ENCODE data around the gene ERAS. TPM values are rescaled to one million over a fixed set of nuclear protein-coding genes. Genes with fewer than 3 reads are reported as not detected.
"Not testable (repeated sequence)": the region's sequence is repeated elsewhere in the genome, so short reads cannot be mapped to it uniquely, and the experiment has no call there.

The ERAS gene
- total RNA-seq, 2 experiments from 2014 or later: not detected

DNA sequence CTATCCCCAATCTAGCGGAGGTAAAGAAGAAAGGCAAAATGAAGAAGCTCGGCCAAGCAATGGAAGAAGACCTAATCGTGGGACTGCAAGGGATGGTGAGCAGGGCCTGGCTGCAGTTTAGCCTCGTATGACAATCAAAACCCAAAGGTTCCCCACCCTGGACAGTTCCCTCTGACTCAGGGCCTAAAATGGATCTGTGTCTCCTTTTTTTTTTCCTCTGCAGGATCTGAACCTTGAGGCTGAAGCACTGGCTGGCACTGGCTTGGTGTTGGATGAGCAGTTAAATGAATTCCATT is 23.5 kb upstream of the ERAS start:
- Mint-ChIP-seq H3K9me3 (no peaks in the 10 kb centered on the region), H3K4me3 (peak overlapping the region; percentile 97), H3K4me1 (peaks cover 29% of the 10 kb centered on the region), H3K27me3 (no peaks in the 10 kb centered on the region), H3K27ac (peak overlapping the region; percentile 99), H3K36me3 (ENCODE audit: low read depth) (peaks cover 19% of the 10 kb centered on the region)
- DNase-seq: no peak
- ChIA-PET CTCF (no interaction called here), POLR2A (interaction anchor here (1.0 kb wide), 1 partner anchor 200 kb away, joined by 4 read pairs; the partner anchor contains the start of gene GRIPAP1)

DNA sequence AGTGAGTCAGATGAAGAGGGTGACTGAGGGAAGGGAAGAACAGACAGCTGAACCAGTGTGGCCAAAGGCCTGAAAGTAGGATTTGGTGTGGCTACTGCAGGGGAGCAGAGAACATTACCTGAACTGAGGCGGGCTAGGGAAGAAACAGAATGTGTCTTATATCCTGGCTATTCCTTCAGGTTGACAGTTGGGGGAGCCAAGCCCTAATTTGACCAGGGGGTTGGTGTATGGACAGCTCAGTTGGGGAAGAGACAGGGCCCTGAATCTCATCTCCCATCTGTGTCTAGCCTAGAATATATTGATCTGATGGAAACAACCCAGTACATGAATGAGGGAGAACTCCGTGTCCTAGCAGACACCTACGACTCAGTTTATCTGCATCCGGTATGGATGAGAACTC is 20.2 kb upstream of the ERAS start:
- Mint-ChIP-seq H3K27me3 (no peaks in the 10 kb centered on the region), H3K27ac (no peak overlapping the region), H3K9me3 (no peaks in the 10 kb centered on the region), H3K36me3 (ENCODE audit: low read depth) (peaks cover 16% of the 10 kb centered on the region), H3K4me3 (no peak overlapping the region), H3K4me1 (peaks cover 22% of the 10 kb centered on the region)
- ChIA-PET POLR2A (no interaction called here), CTCF (no interaction called here)
- DNase-seq: no peak

DNA sequence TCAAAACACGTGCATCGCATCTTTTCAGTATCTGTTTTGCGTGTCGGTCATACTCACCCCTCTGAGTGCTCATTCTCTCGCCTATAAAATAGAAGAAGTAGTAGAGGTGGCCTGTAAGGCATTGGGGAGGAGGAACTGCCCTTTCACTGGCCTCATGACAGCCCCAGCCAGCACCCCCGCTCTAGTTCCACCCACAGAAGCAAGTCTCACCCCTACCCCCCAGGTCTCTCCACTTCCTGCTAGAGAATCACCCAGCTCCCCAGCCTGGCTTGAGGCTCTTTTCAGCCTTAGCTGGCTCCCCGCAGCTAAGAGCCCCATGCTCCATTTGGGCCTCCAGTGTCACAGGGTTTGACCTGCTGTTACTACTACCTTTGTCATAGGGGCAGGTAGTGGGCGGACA is 12.7 kb upstream of the ERAS start:
- Mint-ChIP-seq H3K9me3 (no peaks in the 10 kb centered on the region), H3K4me3 (no peak overlapping the region), H3K4me1 (no peaks in the 10 kb centered on the region), H3K27ac (no peak overlapping the region), H3K27me3 (no peaks in the 10 kb centered on the region), H3K36me3 (ENCODE audit: low read depth) (peaks cover 6% of the 10 kb centered on the region)
- DNase-seq: no peak
- POLR2A ChIA-PET: no interaction called here
- CTCF ChIA-PET: no interaction called here

DNA sequence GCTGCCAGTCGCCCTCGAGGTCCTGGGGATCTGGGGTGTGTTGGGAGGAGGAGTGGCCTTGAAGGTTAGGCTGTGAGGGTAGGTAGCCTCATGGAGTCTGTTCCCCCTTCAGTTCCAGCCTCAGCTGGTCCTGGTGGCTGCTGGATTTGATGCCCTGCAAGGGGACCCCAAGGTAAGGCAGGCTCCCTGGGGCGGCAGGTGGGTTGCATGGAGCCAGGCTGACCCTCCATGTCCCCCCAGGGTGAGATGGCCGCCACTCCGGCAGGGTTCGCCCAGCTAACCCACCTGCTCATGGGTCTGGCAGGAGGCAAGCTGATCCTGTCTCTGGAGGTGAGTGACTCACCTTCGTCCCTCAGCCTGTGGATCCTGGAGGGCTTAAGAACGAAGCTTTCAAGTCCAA is 11.6 kb upstream of the ERAS start:
- no peak overlapping the region for H3K27ac Mint-ChIP-seq
- H3K36me3 Mint-ChIP-seq (ENCODE audit: low read depth): peaks cover 6% of the 10 kb centered on the region
- H3K9me3 Mint-ChIP-seq: no peaks in the 10 kb centered on the region

DNA sequence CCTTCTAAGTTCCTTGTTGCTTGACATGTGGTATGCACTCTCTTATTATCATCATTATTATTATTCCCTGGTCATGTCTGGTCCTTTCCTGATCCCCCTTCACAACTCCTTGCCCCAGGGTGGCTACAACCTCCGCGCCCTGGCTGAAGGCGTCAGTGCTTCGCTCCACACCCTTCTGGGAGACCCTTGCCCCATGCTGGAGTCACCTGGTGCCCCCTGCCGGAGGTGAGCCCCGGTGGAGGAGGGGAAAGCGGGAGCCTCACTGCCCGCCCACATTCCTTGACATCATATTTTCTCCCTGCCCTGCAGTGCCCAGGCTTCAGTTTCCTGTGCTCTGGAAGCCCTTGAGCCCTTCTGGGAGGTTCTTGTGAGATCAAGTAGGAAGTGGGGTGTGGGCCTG is 11.0 kb upstream of the ERAS start:
- Mint-ChIP-seq H3K27me3 (no peaks in the 10 kb centered on the region), H3K36me3 (ENCODE audit: low read depth) (peaks cover 11% of the 10 kb centered on the region), H3K27ac (no peak overlapping the region), H3K9me3 (no peaks in the 10 kb centered on the region), H3K4me1 (no peaks in the 10 kb centered on the region), H3K4me3 (no peak overlapping the region)
- POLR2A ChIA-PET: no interaction called here
- CTCF ChIA-PET: no interaction called here
- DNase-seq: no peak

More for the DNA sequence above, 11.6 kb upstream of the ERAS start:
- DNase-seq: no peak
- ChIA-PET POLR2A (no interaction called here), CTCF (no interaction called here)
- H3K4me1 Mint-ChIP-seq: no peaks in the 10 kb centered on the region
- H3K4me3 Mint-ChIP-seq: no peak overlapping the region
- H3K27me3 Mint-ChIP-seq: no peaks in the 10 kb centered on the region

DNA sequence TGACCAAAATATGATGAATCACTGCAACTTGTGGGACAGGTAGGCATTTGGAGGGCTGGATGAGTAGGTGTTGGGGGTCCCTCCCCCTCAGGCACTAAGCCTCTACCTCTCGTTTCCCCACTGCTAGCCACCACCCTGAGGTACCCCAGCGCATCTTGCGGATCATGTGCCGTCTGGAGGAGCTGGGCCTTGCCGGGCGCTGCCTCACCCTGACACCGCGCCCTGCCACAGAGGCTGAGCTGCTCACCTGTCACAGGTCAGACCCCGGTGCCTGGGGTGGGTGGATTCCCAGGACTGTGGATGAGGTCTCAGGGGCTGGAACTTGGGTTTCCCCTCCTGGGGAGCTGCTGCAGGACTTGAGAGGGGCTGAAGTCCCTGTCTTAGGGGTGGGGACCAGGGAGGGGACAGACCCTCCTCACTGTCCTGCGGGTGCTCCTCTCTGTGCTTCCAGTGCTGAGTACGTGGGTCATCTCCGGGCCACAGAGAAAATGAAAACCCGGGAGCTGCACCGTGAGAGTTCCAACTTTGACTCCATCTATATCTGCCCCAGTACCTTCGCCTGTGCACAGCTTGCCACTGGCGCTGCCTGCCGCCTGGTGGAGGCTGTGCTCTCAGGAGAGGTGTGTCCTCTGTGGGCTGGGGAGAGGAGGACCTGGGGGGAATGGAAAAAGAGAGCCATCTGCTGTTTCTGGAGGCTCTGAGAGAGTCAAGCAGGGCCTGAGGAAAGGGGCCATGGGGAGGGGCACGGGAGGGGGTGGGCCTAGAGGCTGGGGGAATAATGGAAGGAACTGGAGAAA is 10.1 kb upstream of the ERAS start:
- POLR2A ChIA-PET: no interaction called here
- Mint-ChIP-seq H3K36me3 (ENCODE audit: low read depth) (peaks cover 11% of the 10 kb centered on the region), H3K27me3 (no peaks in the 10 kb centered on the region)

DNA sequence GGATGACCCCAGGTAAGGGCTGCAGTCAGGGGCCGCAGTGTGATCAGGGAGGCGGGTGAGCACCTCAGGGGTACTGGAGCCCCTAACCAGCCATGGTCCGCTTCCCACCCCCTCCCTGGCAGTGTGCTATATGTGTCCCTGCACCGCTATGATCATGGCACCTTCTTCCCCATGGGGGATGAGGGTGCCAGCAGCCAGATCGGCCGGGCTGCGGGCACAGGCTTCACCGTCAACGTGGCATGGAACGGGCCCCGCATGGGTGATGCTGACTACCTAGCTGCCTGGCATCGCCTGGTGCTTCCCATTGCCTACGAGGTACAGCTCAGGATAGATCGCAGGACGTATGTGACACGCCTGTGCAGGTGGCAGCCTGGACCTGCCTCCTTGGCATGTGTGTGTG is 8.2 kb upstream of the ERAS start:
- Mint-ChIP-seq H3K36me3 (ENCODE audit: low read depth) (peaks cover 11% of the 10 kb centered on the region), H3K4me1 (no peaks in the 10 kb centered on the region), H3K9me3 (no peaks in the 10 kb centered on the region), H3K27me3 (no peaks in the 10 kb centered on the region), H3K4me3 (no peak overlapping the region), H3K27ac (no peak overlapping the region)
- DNase-seq: no peak
- ChIA-PET CTCF (no interaction called here), POLR2A (no interaction called here)

More for the DNA sequence above, 10.1 kb upstream of the ERAS start:
- no peak overlapping the region for H3K27ac Mint-ChIP-seq
- H3K4me1 Mint-ChIP-seq: no peaks in the 10 kb centered on the region
- no peak for DNase-seq
- CTCF ChIA-PET: no interaction called here
- H3K9me3 Mint-ChIP-seq: no peaks in the 10 kb centered on the region
- no peak overlapping the region for H3K4me3 Mint-ChIP-seq

DNA sequence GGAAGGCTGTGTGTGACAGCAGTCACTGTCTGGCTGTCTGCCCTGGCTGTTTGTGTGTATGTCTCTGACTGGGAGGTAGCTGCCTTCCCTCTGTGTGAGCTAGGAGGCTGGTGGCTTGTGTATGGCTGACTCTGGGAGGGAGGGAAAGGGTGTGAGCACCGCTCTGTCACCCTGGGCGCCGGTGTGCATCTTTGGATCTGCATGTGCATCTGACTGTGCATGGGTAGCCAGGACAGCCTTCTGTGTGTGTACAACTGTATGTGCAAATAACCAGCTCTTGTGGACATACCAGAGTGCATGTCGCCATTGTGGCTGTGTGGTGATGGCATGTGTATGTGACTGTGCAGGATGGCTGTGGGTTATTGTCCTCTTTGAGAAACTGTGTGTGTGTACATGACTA is 7.4 kb upstream of the ERAS start:
- POLR2A ChIA-PET: no interaction called here
- no peak for DNase-seq
- no peak overlapping the region for H3K4me3 Mint-ChIP-seq
- H3K36me3 Mint-ChIP-seq (ENCODE audit: low read depth): peaks cover 13% of the 10 kb centered on the region
- no peaks in the 10 kb centered on the region for H3K27me3 Mint-ChIP-seq
- H3K27ac Mint-ChIP-seq: no peak overlapping the region
- H3K9me3 Mint-ChIP-seq: no peaks in the 10 kb centered on the region
- CTCF ChIA-PET: no interaction called here
- no peaks in the 10 kb centered on the region for H3K4me1 Mint-ChIP-seq

DNA sequence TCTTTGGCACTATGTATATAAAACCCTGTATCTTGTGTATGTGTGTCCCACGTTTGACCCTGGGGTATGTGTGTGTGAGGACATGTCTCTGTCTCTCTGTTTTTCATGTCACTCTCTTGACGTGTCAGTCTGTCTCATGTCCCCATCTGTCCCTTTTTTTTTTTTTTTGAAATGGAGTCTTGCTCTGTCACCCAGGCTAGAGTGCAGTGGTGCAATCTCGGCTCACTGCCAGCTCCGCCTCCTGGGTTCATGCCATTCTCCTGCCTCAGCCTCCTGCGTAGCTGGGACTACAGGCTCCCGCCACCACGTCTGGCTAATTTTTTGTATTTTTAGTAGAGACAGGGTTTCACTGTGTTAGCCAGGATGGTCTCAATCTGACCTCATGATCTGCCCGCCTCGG is 6.9 kb upstream of the ERAS start:
- H3K9me3 Mint-ChIP-seq, POLR2A ChIA-PET, H3K27ac Mint-ChIP-seq, H3K27me3 Mint-ChIP-seq, H3K4me3 Mint-ChIP-seq, DNase-seq, H3K4me1 Mint-ChIP-seq: not testable (repeated sequence)
- CTCF ChIA-PET: interaction anchor here (0.7 kb wide), 1 partner anchor 1572 kb away, joined by 3 read pairs; no protein-coding TSS in a partner anchor
- peaks cover 15% of the 10 kb centered on the region for H3K36me3 Mint-ChIP-seq (ENCODE audit: low read depth)

DNA sequence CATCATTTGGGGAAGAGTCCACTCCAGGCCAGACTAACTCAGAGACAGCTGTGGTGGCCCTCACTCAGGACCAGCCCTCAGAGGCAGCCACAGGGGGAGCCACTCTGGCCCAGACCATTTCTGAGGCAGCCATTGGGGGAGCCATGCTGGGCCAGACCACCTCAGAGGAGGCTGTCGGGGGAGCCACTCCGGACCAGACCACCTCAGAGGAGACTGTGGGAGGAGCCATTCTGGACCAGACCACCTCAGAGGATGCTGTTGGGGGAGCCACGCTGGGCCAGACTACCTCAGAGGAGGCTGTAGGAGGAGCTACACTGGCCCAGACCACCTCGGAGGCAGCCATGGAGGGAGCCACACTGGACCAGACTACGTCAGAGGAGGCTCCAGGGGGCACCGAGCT is 3.3 kb upstream of the ERAS start:
- Mint-ChIP-seq H3K4me1 (peaks cover 6% of the 10 kb centered on the region), H3K27me3 (peaks cover 8% of the 10 kb centered on the region), H3K4me3 (no peak overlapping the region), H3K27ac (no peak overlapping the region), H3K36me3 (ENCODE audit: low read depth) (peaks cover 30% of the 10 kb centered on the region), H3K9me3 (no peaks in the 10 kb centered on the region)
- ChIA-PET CTCF (no interaction called here), POLR2A (no interaction called here)
- no peak for DNase-seq

DNA sequence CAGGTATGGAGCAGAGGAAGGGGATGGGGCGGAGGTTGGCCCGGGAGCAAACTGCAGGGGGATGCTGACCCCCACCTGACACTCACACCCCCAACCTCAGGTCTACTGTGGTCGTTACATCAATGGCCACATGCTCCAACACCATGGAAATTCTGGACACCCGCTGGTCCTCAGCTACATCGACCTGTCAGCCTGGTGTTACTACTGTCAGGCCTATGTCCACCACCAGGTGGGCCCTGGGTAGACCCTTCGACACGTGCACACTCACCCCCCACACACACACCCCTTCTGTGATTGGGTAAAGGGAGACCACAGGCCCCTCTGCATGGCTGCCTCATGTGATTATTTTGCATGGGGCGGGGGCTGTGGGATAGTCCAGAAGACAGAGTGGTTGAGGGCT is 2.2 kb upstream of the ERAS start:
- POLR2A ChIA-PET: no interaction called here
- peaks cover 6% of the 10 kb centered on the region for H3K4me1 Mint-ChIP-seq
- H3K4me3 Mint-ChIP-seq: no peak overlapping the region
- peaks cover 30% of the 10 kb centered on the region for H3K36me3 Mint-ChIP-seq (ENCODE audit: low read depth)
- H3K27me3 Mint-ChIP-seq: peaks cover 15% of the 10 kb centered on the region
- CTCF ChIA-PET: no interaction called here
- H3K27ac Mint-ChIP-seq: no peak overlapping the region
- no peaks in the 10 kb centered on the region for H3K9me3 Mint-ChIP-seq
- DNase-seq: no peak

DNA sequence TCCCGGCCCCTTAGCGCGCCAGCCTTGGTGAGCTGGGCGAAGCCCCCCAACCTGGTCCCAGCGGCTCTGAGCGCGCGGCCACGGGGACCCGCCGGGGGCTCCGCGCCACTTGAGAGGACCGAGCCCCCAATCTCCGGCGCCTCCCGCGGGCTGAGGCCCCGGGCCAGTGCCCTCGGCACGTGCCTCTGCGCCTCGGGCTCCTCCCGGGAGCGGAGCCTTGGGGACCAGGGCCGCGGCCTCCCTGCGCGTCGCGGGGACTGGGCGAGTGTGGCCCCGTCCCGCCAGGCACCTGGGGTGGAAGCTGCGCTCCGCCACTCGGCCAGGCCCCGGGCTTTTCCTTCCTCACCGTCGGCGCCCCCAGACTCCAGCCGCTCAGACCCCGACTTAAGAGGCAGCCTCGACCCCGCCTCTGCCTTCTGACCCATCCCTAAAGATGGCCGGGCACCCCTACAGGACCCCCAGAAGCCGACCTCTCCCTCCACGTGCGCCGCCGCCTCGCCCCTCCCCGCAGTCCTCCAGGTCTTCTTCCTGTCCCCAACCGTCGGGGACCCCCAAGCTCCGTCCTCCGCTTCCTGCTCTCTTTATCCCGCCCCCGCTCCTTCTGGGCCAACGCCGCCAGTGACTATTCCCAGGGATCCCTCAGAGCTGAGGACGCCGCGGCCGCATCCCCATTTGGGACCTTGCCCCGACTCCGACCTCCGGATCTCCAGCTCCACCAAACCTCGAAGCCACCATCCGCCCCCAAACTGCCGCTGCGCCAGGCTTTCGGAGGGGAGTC is 752 bp downstream of the ERAS start:
- Mint-ChIP-seq H3K4me3 (no peak overlapping the region), H3K9me3 (no peaks in the 10 kb centered on the region), H3K4me1 (peaks cover 6% of the 10 kb centered on the region), H3K27ac (no peak overlapping the region), H3K36me3 (ENCODE audit: low read depth) (peaks cover 25% of the 10 kb centered on the region), H3K27me3 (peaks cover 27% of the 10 kb centered on the region)
- ChIA-PET POLR2A (no interaction called here), CTCF (interaction anchor here (0.7 kb wide), 1 partner anchor 9 kb away, joined by 3 read pairs; no protein-coding TSS in a partner anchor)
- no peak for DNase-seq

DNA sequence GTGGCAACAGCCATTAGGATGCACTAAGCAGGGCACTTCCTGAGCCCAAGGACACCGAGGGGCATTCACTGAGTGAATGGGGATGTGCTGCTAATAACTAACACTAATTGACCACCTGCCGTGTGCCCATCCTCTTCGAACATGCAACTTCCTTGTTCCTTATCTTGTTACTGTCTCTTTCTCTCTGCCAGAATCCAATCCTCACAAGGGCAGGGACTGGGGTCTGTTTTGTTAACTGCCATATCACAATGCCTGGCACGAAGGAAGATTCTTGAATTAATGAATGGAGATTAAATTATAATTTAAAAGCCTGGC is 1.3 kb downstream of the ERAS start:
- H3K9me3 Mint-ChIP-seq: no peaks in the 10 kb centered on the region
- no peak overlapping the region for H3K27ac Mint-ChIP-seq
- peaks cover 31% of the 10 kb centered on the region for H3K27me3 Mint-ChIP-seq
- no peak for DNase-seq
- CTCF ChIA-PET: no interaction called here
- peaks cover 6% of the 10 kb centered on the region for H3K4me1 Mint-ChIP-seq
- no peak overlapping the region for H3K4me3 Mint-ChIP-seq
- H3K36me3 Mint-ChIP-seq (ENCODE audit: low read depth): peaks cover 23% of the 10 kb centered on the region
- POLR2A ChIA-PET: no interaction called here
